PC-3 (cell line): ENCODE measurements around the gene PRMT3.

Experiments
- CTCF ChIP-seq: fragments of 300-600 bp; sonication (generic); conservative IDR thresholded peaks from 2 replicates; pipeline ENCODE4 v1.5.1; 2017; ENCODE audit warnings: antibody characterized with exemption, low read depth, mild to moderate bottlenecking, low read length
- EZH2 ChIP-seq: fragments of 300-600 bp; sonication (generic); IDR thresholded peaks from one replicate; pipeline ENCODE4 v1.6.1; 2017; ENCODE audit warnings: antibody characterized with exemption, mild to moderate bottlenecking, low read length; ENCODE audit not compliant: unreplicated experiment
- EZH2phosphoT487 ChIP-seq: fragments of 300-600 bp; sonication (generic); IDR thresholded peaks from 2 replicates; pipeline ENCODE4 v1.6.1; 2018; ENCODE audit warnings: mild to moderate bottlenecking, antibody characterized with exemption, low read length, borderline replicate concordance

- TF ChIP-seq EZH2phosphoT487 (no peak), CTCF (no peak), EZH2 (no peak)
Observed at GRCh38 chr11:20363149-20363499, 24.4 kb upstream of the PRMT3 start.
